RWPE2 (cell line): Measurements from ENCODE around the gene UGT8.
A peak's percentile ranks its signal among the peaks of the same experiment; 100 is the strongest.

Experiments used
- ATAC-seq: fragments of 200-7000 bp; cut with Tn5 transposase; 3 replicates; pipeline ENCODE4 v1.9.1; 2021; ENCODE audit warnings: low read depth
- DNase-seq: peaks from one replicate; pipeline ENCODE4 v3.0.0-alpha.2; 2020; ENCODE audit warnings: low spot score
- H3K27ac ChIP-seq: fragments of 450-650 bp; 2 replicates; pipeline ENCODE4 v1.5.1; 2017; ENCODE audit warnings: mild to moderate bottlenecking; ENCODE audit not compliant: poor library complexity, severe bottlenecking
- H3K27me3 ChIP-seq: fragments of 250-450 bp; sonication (Bioruptor Pico); 2 replicates; pipeline ENCODE4 v1.5.1; 2021; ENCODE audit warnings: mild to moderate bottlenecking, moderate library complexity; ENCODE audit not compliant: insufficient read depth, poor library complexity, severe bottlenecking
- H3K36me3 ChIP-seq: fragments of 250-450 bp; sonication (Bioruptor Pico); 2 replicates; pipeline ENCODE4 v1.5.1; 2020; ENCODE audit warnings: low read depth, mild to moderate bottlenecking, moderate library complexity
- H3K4me1 ChIP-seq: fragments of 250-450 bp; sonication (Bioruptor Pico); 2 replicates; pipeline ENCODE4 v1.5.1; 2021; ENCODE audit warnings: mild to moderate bottlenecking, moderate library complexity; ENCODE audit not compliant: insufficient read depth, poor library complexity, severe bottlenecking
- H3K4me3 ChIP-seq: fragments of 250-450 bp; sonication (Bioruptor Pico); 2 replicates; pipeline ENCODE4 v1.5.1; 2021; ENCODE audit warnings: mild to moderate bottlenecking, moderate library complexity; ENCODE audit not compliant: severe bottlenecking
- H3K9me3 ChIP-seq: fragments of 250-450 bp; sonication (Bioruptor Pico); 2 replicates; pipeline ENCODE4 v1.5.1; 2021; ENCODE audit warnings: mild to moderate bottlenecking, moderate library complexity; ENCODE audit not compliant: severe bottlenecking
- CTCF ChIP-seq: fragments of 450-650 bp; IDR thresholded peaks from one replicate; pipeline ENCODE4 v1.5.1; 2017; ENCODE audit warnings: mild to moderate bottlenecking, moderate library complexity; ENCODE audit not compliant: poor library complexity, severe bottlenecking

UGT8 gene, protein sequence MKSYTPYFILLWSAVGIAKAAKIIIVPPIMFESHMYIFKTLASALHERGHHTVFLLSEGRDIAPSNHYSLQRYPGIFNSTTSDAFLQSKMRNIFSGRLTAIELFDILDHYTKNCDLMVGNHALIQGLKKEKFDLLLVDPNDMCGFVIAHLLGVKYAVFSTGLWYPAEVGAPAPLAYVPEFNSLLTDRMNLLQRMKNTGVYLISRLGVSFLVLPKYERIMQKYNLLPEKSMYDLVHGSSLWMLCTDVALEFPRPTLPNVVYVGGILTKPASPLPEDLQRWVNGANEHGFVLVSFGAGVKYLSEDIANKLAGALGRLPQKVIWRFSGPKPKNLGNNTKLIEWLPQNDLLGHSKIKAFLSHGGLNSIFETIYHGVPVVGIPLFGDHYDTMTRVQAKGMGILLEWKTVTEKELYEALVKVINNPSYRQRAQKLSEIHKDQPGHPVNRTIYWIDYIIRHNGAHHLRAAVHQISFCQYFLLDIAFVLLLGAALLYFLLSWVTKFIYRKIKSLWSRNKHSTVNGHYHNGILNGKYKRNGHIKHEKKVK

GRCh38 chr4:114598191-114599121 lies at the start of gene UGT8:
TSS of gene UGT8 (plus strand) at chr4:114598807. CDS start at chr4:114622881, 24,074 bp downstream.
- Histone ChIP-seq H3K27ac (no peak within 1 kb of the TSS), H3K36me3 (no peaks in the 10 kb centered on the region), H3K27me3 (peaks cover 43% of the 10 kb centered on the region), H3K9me3 (no peaks in the 10 kb centered on the region), H3K4me1 (no peaks in the 10 kb centered on the region), H3K4me3 (peak within 1 kb of the TSS; percentile 23)
- ATAC-seq, result peak; percentile 64
- TF ChIP-seq CTCF, result no peak
- DNase-seq, result no peak

DNA sequence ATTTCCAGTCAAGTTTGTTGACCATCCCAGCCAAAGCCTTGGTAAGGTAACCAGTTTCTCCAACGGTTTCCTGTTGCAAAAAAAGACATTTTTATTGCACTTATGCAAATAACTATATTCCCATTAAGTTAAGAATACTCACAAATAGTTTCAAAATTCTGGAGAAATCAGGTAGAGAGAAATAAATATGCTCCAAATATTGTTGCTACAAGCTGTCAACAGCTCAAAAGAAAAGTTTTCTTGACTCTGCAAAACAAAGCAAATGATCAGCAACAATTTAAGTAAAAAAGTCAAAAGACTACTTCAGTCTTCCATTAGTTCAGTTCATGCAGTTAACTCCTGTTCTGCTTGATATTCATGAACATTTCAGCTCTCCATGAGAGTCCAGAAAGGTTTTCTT lies 49.0 kb upstream of the UGT8 start:
- H3K9me3 ChIP-seq, result no peaks in the 10 kb centered on the region
- H3K36me3 ChIP-seq, result no peaks in the 10 kb centered on the region
- ATAC-seq, result no peak
- no peak for TF ChIP-seq CTCF
- DNase-seq, result no peak
- H3K27me3 ChIP-seq, result no peaks in the 10 kb centered on the region
- H3K27ac ChIP-seq, result no peak overlapping the region
- no peak overlapping the region for H3K4me3 ChIP-seq
- no peaks in the 10 kb centered on the region for H3K4me1 ChIP-seq

DNA sequence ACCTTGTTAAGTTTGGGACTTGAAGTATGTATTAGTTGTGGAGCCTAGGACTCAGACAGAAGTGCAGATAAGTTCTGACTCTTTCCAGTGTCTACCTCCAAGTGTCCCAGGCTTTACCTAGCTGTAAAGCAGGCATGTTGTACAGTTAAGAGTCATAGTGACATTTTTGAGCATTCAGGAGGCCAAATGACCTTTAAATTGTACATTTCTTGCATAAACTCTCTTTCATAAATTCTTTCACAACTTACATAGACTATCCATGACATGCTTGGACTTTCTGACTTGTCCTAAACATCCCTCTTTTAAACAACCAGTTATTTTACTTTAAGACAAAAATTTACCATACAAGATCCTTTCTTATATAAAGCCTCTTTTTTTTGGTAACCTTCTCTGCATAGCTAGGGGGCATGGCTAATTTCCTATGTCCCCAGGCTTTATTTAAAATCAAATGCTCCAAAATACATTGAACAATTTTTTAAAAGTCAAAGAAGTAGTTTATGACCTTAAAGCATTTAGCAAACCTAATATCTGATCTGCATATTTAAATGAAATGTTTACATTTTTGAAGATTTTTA lies 40.1 kb upstream of the UGT8 start:
- DNase-seq (no peak), ATAC-seq (no peak)
- Histone ChIP-seq H3K4me1 (no peaks in the 10 kb centered on the region), H3K27me3 (no peaks in the 10 kb centered on the region), H3K27ac (no peak overlapping the region), H3K4me3 (no peak overlapping the region), H3K9me3 (peaks cover 7% of the 10 kb centered on the region), H3K36me3 (no peaks in the 10 kb centered on the region)
- no peak for TF ChIP-seq CTCF

GRCh38 chr4:114561590-114561989 lies 37.0 kb upstream of the UGT8 start:
- Histone ChIP-seq H3K4me1 (no peaks in the 10 kb centered on the region), H3K27me3 (no peaks in the 10 kb centered on the region), H3K36me3 (no peaks in the 10 kb centered on the region), H3K4me3 (no peak overlapping the region), H3K9me3 (peaks cover 7% of the 10 kb centered on the region), H3K27ac (no peak overlapping the region)
- no peak for TF ChIP-seq CTCF
- no peak for ATAC-seq
- no peak for DNase-seq
